Heart left ventricle (tissue), 13 donors: Measurements from ENCODE around the gene ISL2.
"Not testable (repeated sequence)": the region's sequence is repeated elsewhere in the genome, so short reads cannot be mapped to it uniquely, and the experiment has no call there.

ENCODE experiments used
- CTCF ChIP-seq, 12 donors: fragments of 200-600 bp; sonication (generic) in 4 of 12; IDR thresholded peaks; one replicate each; pipeline versions ENCODE4 v1.5.0 to v1.8.0; 2018 to 2022; ENCODE audit warnings: antibody characterized with exemption in 12 of 12, mild to moderate bottlenecking in 5 of 12
- POLR2A ChIP-seq, 2 donors: fragments of 450-650 bp; IDR thresholded peaks; one replicate each; pipeline ENCODE4 v1.6.1; 2017; ENCODE audit warnings: antibody characterized with exemption in 2 of 2, mild to moderate bottlenecking in 2 of 2, moderate library complexity in 2 of 2
- donor health status: ischemic (EF 13 %, LVEDD 7.1; RV severe dilation, severe dysfunction).
- donor health status: DM: no; HTN: yes; CAD: no.
- donor health status: DM: no; HTN: no; CAD: no.
- donor health status: ischemic (EF 25% LVEDD 6.9; RV normal size, moderate dysfunction).
- donor health status: ischemic (EF 25% LVEDD 5.7; RV mildly dilated, moderate dysfunction).
- donor health status: ischemic (EF 35%, LVEDD 5.7; RV mildly dilated, moderate dysfunction).
- donor health status: nonischemic (EF 11% LVEDD 7.7; RV severe dilation, severe dysfunction).
- donor health status: DM: yes; HTN: yes; CAD: no.
- donor health status: PGD.
- donor health status: ischemic (EF 29% LVEDD 5.4; RV normal size, mild dysfunction).
- donor health status: nonischemic (EF 23%, LVEDD 6.1; RV moderate dilation, normal function).

DNA sequence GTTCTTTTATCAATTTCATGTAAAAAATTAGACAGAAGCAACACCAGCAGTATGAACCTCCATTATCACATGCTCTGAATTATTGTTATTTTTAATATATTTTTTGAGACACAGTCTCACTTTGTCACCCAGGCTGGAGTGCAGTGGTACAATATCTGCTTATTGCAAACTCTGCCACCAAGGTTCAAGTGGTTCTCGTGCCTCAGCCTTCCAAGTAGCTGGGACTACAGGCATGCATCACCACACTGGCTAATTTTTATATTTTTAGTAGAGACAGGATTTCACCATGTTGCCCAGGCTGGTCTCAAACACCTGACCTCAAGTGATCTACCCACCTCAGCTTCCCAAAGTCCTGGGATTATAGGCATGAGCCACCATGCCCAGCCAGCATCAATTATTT is 42.1 kb upstream of the ISL2 start:
- TF ChIP-seq CTCF, POLR2A (IDR thresholded peaks at IDR 0.05): not testable (repeated sequence)
